ENCODE data around the gene VPS39. TPM values are rescaled to one million over a fixed set of nuclear protein-coding genes. Genes with fewer than 3 reads are reported as not detected.

The VPS39 gene
- total and polyA plus RNA-seq, 12 donors, result 24.9 to 55.0 (median 48.9) TPM

DNA sequence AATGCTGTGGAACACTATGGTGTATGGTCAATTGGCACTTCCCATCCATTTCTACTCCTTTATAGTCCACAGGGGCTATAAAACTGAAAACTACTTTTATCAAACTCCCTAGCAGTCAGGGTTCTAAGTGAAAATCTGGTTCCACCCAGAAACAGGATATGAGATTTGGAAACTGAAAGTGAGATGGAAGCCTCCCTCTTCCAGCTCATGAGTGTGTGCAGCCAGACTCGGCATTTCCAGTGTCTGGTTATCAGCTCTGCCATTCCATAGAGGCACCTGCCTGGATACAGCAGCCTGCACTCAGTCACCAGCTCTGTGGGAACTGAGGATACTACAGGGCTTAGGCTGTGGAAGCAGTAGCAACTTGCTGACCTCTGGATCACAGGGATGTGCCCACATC is 37.0 kb downstream of the VPS39 start:
- Histone ChIP-seq H3K4me1 (peaks cover 0 to 33% (median 21%) of the 10 kb centered on the region in 9 donors), H3K27ac (peak overlapping the region in 6 of 10 donors; percentile 29 to 50 (median 42)), H3K36me3 (peaks cover 0 to 100% (median 64%) of the 10 kb centered on the region in 9 donors), H3K27me3 (no peaks in the 10 kb centered on the region), H3K4me3 (no peak overlapping the region), H3K9me3 (no peaks in the 10 kb centered on the region)
- TF ChIP-seq, protein P1, sequence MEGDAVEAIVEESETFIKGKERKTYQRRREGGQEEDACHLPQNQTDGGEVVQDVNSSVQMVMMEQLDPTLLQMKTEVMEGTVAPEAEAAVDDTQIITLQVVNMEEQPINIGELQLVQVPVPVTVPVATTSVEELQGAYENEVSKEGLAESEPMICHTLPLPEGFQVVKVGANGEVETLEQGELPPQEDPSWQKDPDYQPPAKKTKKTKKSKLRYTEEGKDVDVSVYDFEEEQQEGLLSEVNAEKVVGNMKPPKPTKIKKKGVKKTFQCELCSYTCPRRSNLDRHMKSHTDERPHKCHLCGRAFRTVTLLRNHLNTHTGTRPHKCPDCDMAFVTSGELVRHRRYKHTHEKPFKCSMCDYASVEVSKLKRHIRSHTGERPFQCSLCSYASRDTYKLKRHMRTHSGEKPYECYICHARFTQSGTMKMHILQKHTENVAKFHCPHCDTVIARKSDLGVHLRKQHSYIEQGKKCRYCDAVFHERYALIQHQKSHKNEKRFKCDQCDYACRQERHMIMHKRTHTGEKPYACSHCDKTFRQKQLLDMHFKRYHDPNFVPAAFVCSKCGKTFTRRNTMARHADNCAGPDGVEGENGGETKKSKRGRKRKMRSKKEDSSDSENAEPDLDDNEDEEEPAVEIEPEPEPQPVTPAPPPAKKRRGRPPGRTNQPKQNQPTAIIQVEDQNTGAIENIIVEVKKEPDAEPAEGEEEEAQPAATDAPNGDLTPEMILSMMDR (IDR thresholded peaks at IDR 0.05), result no peak
- DNase-seq (no peak), ATAC-seq (peak in 7 of 8 donors; percentile 22 to 72 (median 67))
- intact Hi-C loops (cut with DNase I), result no loop called here
- WGBS, 2 donors, result 26 to 27% methylated on average over 1 of the region's 1 CpG

- WGBS, 2 donors, result 90 to 93% methylated on average over 13 of the region's 13 CpGs
- Histone ChIP-seq H3K4me3 (no peak overlapping the region), H3K27me3 (no peaks in the 10 kb centered on the region), H3K4me1 (peaks cover 0 to 8% (median 7%) of the 10 kb centered on the region in 9 donors), H3K9me3 (no peaks in the 10 kb centered on the region), H3K36me3 (peaks cover 8 to 100% (median 82%) of the 10 kb centered on the region in 9 donors), H3K27ac (no peak overlapping the region)
- TF ChIP-seq, protein P1 (IDR thresholded peaks at IDR 0.05), result no peak
- intact Hi-C loops (cut with DNase I), result no loop called here
- ATAC-seq (no peak), DNase-seq (no peak)
These were observed 41.7 kb downstream of the VPS39 start for GRCh38 chr15:42166225-42166940.

DNA sequence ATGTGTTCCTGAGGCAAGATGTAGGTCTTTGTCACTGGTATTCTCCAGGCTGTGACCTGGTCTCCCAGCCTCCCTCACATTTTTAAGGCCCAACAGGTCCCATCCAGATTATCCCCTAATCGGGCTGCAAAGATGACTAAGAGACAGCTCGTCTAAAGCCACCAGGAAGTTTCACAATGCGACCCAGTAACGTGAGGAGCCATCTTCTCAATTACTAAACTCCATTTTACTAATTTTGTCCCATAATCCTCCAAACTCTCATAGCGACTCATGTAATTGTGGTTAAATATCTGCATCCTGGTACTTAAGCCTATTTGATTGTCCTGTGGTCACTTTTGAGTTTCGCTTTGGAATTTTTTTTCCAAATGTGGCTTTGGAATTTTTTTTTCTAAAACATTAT is 43.0 kb downstream of the VPS39 start:
- H3K9me3 ChIP-seq, result no peaks in the 10 kb centered on the region
- 93 to 97% methylated on average over 6 of the region's 6 CpGs for WGBS, 2 donors
- ATAC-seq (no peak), DNase-seq (no peak)
- TF ChIP-seq, protein P1 (IDR thresholded peaks at IDR 0.05), result no peak
- no peaks in the 10 kb centered on the region for H3K4me1 ChIP-seq
- intact Hi-C loops (cut with DNase I), result no loop called here
- peaks cover 8 to 100% (median 87%) of the 10 kb centered on the region in 9 donors for H3K36me3 ChIP-seq
- no peak overlapping the region for H3K4me3 ChIP-seq
- no peaks in the 10 kb centered on the region for H3K27me3 ChIP-seq
- H3K27ac ChIP-seq, result no peak overlapping the region

DNA sequence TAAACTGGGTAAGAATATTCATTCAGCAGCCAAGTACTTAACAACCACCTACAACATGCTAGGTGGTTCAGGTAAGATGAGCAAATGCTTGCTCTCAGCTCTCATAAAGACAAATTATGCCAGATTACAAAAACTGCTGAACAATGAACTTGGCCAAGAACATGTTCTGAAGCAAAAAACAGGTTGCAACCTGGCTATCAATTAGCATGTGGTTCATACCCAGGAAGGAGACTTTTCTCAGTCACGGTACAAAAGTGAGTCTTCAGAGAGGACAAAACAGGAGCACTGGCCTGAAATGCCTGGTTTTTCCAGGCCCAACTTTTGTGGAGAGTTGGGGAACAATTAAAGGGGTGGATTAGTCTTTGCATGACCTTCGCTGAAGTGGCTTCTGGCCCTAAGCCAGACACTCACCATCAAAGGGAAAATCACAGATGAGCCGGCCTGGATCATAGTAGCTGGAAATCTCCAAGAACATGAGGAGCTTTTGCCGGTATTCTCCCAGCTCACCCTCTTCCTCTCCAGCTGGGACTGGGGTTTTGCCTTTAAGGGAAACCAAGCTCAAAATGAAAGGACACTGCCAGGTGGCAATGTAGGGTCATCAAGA is 44.1 kb downstream of the VPS39 start:
- no peak for DNase-seq
- H3K4me1 ChIP-seq, result peaks cover 1 to 9% (median 4%) of the 10 kb centered on the region in 9 donors
- intact Hi-C loops (cut with DNase I), result no loop called here
- no peaks in the 10 kb centered on the region for H3K9me3 ChIP-seq
- ATAC-seq, result no peak
- no peaks in the 10 kb centered on the region for H3K27me3 ChIP-seq
- no peak overlapping the region for H3K27ac ChIP-seq
- TF ChIP-seq, protein P1 (IDR thresholded peaks at IDR 0.05), result no peak
- 56 to 59% methylated on average over 4 of the region's 4 CpGs for WGBS, 2 donors
- peaks cover 8 to 100% (median 84%) of the 10 kb centered on the region in 9 donors for H3K36me3 ChIP-seq
- H3K4me3 ChIP-seq, result no peak overlapping the region

Measured in heart right ventricle (tissue), 16 donors.